SK-N-SH (cell line): Measurements from ENCODE around the gene AMELY. TPM values are rescaled to one million over a fixed set of nuclear protein-coding genes. Genes with fewer than 3 reads are reported as not detected.
"Not testable (repeated sequence)": the region's sequence is repeated elsewhere in the genome, so short reads cannot be mapped to it uniquely, and the experiment has no call there.

Experiments
- CTCF ChIA-PET: fragments of 300-600, 350-600 bp; formaldehyde crosslinking; extraction: SDS; loops from one replicate; lab custom pipeline; 2021; lab: Yijun Ruan, JAX
- POLR2A ChIA-PET: fragments of 350-600 bp; sonication (Branson Sonifier 250); formaldehyde crosslinking; extraction: SDS; loops from one replicate; lab custom pipeline; 2020; ENCODE audit warnings: antibody characterized with exemption, inconsistent platforms; lab: Yijun Ruan, JAX
- DNase-seq: peaks from one replicate; pipeline ENCODE4 v3.0.0; 2012
- H2AFZ ChIP-seq: fragments of 200-600 bp; sonication (generic); 2 replicates; pipeline ENCODE4 v1.8.1; 2016; ENCODE audit warnings: antibody characterized with exemption, mild to moderate bottlenecking, low read depth
- H3F3A ChIP-seq: fragments of 200-600 bp; sonication (generic); replicated peaks from 2 replicates; pipeline ENCODE3; 2016; ENCODE audit warnings: antibody characterized with exemption, mild to moderate bottlenecking; ENCODE audit not compliant: insufficient read depth
- H3K27ac ChIP-seq, 2 experiments: fragments of 200-500 bp in 1 of 2; fragments of 200-600 bp in 1 of 2; sonication (Bioruptor generic) in 1 of 2; sonication (generic), shearing (Covaris generic) in 1 of 2; 2 replicates each; pipeline versions ENCODE4 v1.5.1 to v1.6.1; 2014 to 2016; ENCODE audit warnings: low read depth in 2 of 2, inconsistent platforms in 1 of 2, low read length in 1 of 2, mild to moderate bottlenecking in 1 of 2, mixed read lengths in 1 of 2
- H3K27me3 ChIP-seq: fragments of 200-600 bp; sonication (generic), shearing (Covaris generic); 2 replicates; pipeline ENCODE4 v1.6.1; 2016; ENCODE audit warnings: mixed run types; ENCODE audit not compliant: insufficient read depth
- H3K36me3 ChIP-seq, 2 experiments: fragments of 200-500 bp in 1 of 2; fragments of 200-600 bp in 1 of 2; sonication (Bioruptor generic) in 1 of 2; sonication (generic) in 1 of 2; replicated peaks in 1 of 2; 2 replicates each; pipeline versions ENCODE3 to v1.5.1; 2014 to 2016; ENCODE audit warnings: low read length in 1 of 2, mild to moderate bottlenecking in 1 of 2; ENCODE audit not compliant: insufficient read depth in 2 of 2, control insufficient read depth in 1 of 2
- H3K4me1 ChIP-seq, 2 experiments: fragments of 200-500 bp in 1 of 2; fragments of 200-600 bp in 1 of 2; sonication (Bioruptor generic) in 1 of 2; sonication (generic), shearing (Covaris generic) in 1 of 2; 2 replicates each; pipeline versions ENCODE4 v1.5.1 to v1.6.1; 2014 to 2016; ENCODE audit warnings: low read depth in 1 of 2, low read length in 1 of 2, mixed run types in 1 of 2; ENCODE audit not compliant: insufficient read depth in 2 of 2, control insufficient read depth in 1 of 2
- H3K4me2 ChIP-seq: fragments of 200-600 bp; sonication (generic), shearing (Covaris generic); 2 replicates; pipeline ENCODE4 v1.6.1; 2017; ENCODE audit warnings: mixed run types
- H3K4me3 ChIP-seq, 2 experiments: fragments of 200-500 bp in 1 of 2; fragments of 200-600 bp in 1 of 2; sonication (Bioruptor generic) in 1 of 2; sonication (generic), shearing (Covaris generic) in 1 of 2; 2 replicates each; pipeline versions ENCODE4 v1.5.1 to v1.8.1; 2014 to 2016; ENCODE audit warnings: low read depth in 2 of 2, inconsistent platforms in 1 of 2, low read length in 1 of 2, mild to moderate bottlenecking in 1 of 2, mixed read lengths in 1 of 2, moderate library complexity in 1 of 2
- H3K79me2 ChIP-seq: fragments of 200-600 bp; sonication (generic); 2 replicates; pipeline ENCODE4 v1.8.1; 2017; ENCODE audit warnings: mild to moderate bottlenecking; ENCODE audit not compliant: insufficient read depth
- H3K9ac ChIP-seq: fragments of 200-600 bp; sonication (generic); 2 replicates; pipeline ENCODE4 v1.6.1; 2017; ENCODE audit warnings: mixed run types
- H3K9me2 ChIP-seq: fragments of 200-600 bp; sonication (generic); 2 replicates; pipeline ENCODE4 v1.6.1; 2017; ENCODE audit warnings: mixed run types
- H3K9me3 ChIP-seq: fragments of 200-600 bp; sonication (generic); 2 replicates; pipeline ENCODE4 v1.6.1; 2017; ENCODE audit warnings: mixed run types, mild to moderate bottlenecking, moderate library complexity
- H4K20me1 ChIP-seq: fragments of 200-600 bp; sonication (generic); 2 replicates; pipeline ENCODE4 v1.6.1; 2017; ENCODE audit warnings: mild to moderate bottlenecking, mixed run types; ENCODE audit not compliant: insufficient read depth
- CHD2 ChIP-seq: fragments of 150-350 bp; IDR thresholded peaks from 2 replicates; pipeline ENCODE4 v1.6.1; 2018; ENCODE audit warnings: low read length; ENCODE audit not compliant: partially characterized antibody
- ELF1 ChIP-seq: IDR thresholded peaks from 2 replicates; pipeline ENCODE4 v1.4.0; 2012
- EZH2phosphoT487 ChIP-seq: fragments of 200-600 bp; sonication (generic); IDR thresholded peaks from 2 replicates; pipeline ENCODE4 v1.6.1; 2017; ENCODE audit warnings: low read depth, mixed run types, mild to moderate bottlenecking, antibody characterized with exemption, moderate library complexity, borderline replicate concordance
- FOXJ3 ChIP-seq: sonication (generic); formaldehyde crosslinking; IDR thresholded peaks from 2 replicates; pipeline ENCODE4 v1.5.1; 2020; ENCODE audit warnings: mild to moderate bottlenecking, missing genetic modification reagents
- MXI1 ChIP-seq: IDR thresholded peaks from 2 replicates; pipeline ENCODE4 v1.6.1; 2012; ENCODE audit warnings: mild to moderate bottlenecking, low read depth, low read length, improper control_type of control experiment
- NFIC ChIP-seq: IDR thresholded peaks from 2 replicates; pipeline ENCODE4 v1.4.0; 2012; ENCODE audit warnings: borderline replicate concordance
- POLR2AphosphoS5 ChIP-seq: IDR thresholded peaks from 2 replicates; pipeline ENCODE4 v1.6.1; 2012; ENCODE audit warnings: low read depth, low read length
- SMC3 ChIP-seq: IDR thresholded peaks from 2 replicates; pipeline ENCODE4 v1.6.1; 2012; ENCODE audit warnings: low read depth, low read length, improper control_type of control experiment
- WGBS: methylation state at CpG from one replicate; pipeline ENCODE4 v1.1.6; 2017; ENCODE audit warnings: low lambda C conversion rate; 5-methylcytosine and 5-hydroxymethylcytosine counted together
- polyA plus RNA-seq, 3 experiments: library from polyadenylated mRNA; depleted of rRNA; stranded (reverse); fragments of >200 nt; gene quantifications; 2 replicates each; pipeline ENCODE4 v1.2.3, GENCODE V29; 2012
- TF ChIP-seq, protein P1 (sequence below): IDR thresholded peaks from 2 replicates; pipeline ENCODE4; 2012
- TF ChIP-seq, protein P2 (sequence below): IDR thresholded peaks from 2 replicates; pipeline ENCODE4 v1.4.0; 2012; ENCODE audit warnings: low read depth, borderline replicate concordance
- TF ChIP-seq, protein P3 (sequence below): IDR thresholded peaks from 2 replicates; pipeline ENCODE4 v1.6.1; 2012; ENCODE audit warnings: mild to moderate bottlenecking, low read depth, low read length, moderate library complexity

AMELY gene
- polyA plus RNA-seq, 1 of the 3 experiments (the other 2 are of a cell fraction): not detected

DNA sequence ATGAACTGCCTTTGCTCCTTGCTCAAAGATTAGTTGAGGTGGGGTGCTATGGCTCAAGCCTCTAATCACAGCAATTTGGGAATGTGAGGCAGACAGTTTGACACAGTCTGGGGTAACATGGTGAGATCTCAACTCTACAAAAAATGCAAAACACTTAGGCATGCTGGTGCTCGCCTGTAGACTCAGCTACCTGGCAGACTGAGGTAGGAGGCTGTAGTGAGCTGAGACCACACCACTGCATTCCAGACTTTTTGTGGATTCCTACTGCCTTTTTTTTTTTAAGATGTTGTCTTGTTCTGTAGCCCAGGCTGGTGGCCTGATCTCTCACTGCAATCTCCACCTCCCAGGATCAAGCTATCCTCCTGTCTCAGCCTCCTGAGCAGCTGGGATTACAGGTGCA, 4.0 kb downstream of the AMELY start:
- H4K20me1 ChIP-seq: no peaks in the 10 kb centered on the region
- H3K27me3 ChIP-seq: no peaks in the 10 kb centered on the region
- no peaks in the 10 kb centered on the region for H3F3A ChIP-seq
- ChIA-PET POLR2A (no interaction called here), CTCF (no interaction called here)
- TF ChIP-seq, protein P1, sequence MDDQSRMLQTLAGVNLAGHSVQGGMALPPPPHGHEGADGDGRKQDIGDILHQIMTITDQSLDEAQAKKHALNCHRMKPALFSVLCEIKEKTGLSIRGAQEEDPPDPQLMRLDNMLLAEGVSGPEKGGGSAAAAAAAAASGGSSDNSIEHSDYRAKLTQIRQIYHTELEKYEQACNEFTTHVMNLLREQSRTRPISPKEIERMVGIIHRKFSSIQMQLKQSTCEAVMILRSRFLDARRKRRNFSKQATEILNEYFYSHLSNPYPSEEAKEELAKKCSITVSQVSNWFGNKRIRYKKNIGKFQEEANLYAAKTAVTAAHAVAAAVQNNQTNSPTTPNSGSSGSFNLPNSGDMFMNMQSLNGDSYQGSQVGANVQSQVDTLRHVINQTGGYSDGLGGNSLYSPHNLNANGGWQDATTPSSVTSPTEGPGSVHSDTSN: no peak
- TF ChIP-seq, protein P2, sequence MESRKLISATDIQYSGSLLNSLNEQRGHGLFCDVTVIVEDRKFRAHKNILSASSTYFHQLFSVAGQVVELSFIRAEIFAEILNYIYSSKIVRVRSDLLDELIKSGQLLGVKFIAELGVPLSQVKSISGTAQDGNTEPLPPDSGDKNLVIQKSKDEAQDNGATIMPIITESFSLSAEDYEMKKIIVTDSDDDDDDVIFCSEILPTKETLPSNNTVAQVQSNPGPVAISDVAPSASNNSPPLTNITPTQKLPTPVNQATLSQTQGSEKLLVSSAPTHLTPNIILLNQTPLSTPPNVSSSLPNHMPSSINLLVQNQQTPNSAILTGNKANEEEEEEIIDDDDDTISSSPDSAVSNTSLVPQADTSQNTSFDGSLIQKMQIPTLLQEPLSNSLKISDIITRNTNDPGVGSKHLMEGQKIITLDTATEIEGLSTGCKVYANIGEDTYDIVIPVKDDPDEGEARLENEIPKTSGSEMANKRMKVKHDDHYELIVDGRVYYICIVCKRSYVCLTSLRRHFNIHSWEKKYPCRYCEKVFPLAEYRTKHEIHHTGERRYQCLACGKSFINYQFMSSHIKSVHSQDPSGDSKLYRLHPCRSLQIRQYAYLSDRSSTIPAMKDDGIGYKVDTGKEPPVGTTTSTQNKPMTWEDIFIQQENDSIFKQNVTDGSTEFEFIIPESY: no peak
- no CpG with 5 or more reads among the region's 1 CpG for WGBS
- no peak overlapping the region for H2AFZ ChIP-seq
- no peaks in the 10 kb centered on the region for H3K36me3 ChIP-seq
- no peak overlapping the region for H3K4me2 ChIP-seq
- DNase-seq: no peak
- H3K9me2 ChIP-seq: no peaks in the 10 kb centered on the region
- no peaks in the 10 kb centered on the region for H3K9me3 ChIP-seq
- H3K4me3 ChIP-seq: no peak overlapping the region
- H3K79me2 ChIP-seq: no peaks in the 10 kb centered on the region
- H3K27ac ChIP-seq: no peak overlapping the region
- no peaks in the 10 kb centered on the region for H3K4me1 ChIP-seq
- H3K9ac ChIP-seq: no peak overlapping the region

DNA sequence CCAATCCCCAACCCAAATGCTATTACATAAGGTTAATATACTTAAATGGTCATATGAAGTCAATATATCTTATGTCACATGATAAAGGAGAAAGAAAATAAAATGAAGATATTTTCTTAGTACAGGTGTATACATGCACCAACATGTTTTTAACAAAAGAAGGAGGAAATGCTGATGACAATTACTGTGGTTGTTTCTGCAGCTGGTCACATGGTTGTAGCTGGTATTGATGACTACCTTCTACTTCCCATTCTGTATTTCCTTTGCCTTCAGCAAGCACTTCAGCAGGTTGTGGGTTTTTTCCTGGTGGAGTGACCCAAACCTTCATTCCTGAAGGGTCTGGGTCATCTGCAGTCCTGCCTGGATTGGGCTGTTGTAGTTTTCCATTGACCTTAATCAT, 9.4 kb downstream of the AMELY start:
- POLR2A ChIA-PET: not testable (repeated sequence)

DNA sequence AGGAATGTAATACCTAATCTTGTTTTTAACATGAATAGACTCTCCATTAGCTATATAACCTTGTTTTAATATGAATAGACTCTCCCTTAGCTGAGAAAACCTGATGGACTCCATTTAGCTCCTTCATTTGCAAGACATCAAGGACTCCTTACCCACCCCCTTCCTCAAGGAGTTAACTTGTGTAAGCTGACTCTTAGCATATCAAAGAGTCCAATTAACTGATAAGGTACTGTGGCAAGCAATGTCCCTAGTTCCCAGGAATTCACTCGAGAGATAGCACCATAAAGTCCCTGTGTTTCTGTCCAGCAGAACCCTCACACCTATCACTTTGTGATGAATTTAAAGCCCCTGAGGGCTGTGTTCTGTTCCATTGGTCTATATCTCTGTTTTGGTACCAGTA, 16.3 kb downstream of the AMELY start:
- no peaks in the 10 kb centered on the region for H3K9me3 ChIP-seq
- no peak overlapping the region for H3K4me2 ChIP-seq
- no peaks in the 10 kb centered on the region for H4K20me1 ChIP-seq
- H3K9ac ChIP-seq: no peak overlapping the region
- H3K4me3 ChIP-seq: no peak overlapping the region
- H3K27me3 ChIP-seq: no peaks in the 10 kb centered on the region
- H3F3A ChIP-seq: no peaks in the 10 kb centered on the region
- no peak overlapping the region for H2AFZ ChIP-seq
- no CpG with 5 or more reads among the region's 1 CpG for WGBS
- POLR2A ChIA-PET: no interaction called here
- CTCF ChIA-PET: no interaction called here
- no peak overlapping the region for H3K27ac ChIP-seq
- DNase-seq: no peak
- no peaks in the 10 kb centered on the region for H3K36me3 ChIP-seq
- no peaks in the 10 kb centered on the region for H3K79me2 ChIP-seq
- no peaks in the 10 kb centered on the region for H3K9me2 ChIP-seq
- H3K4me1 ChIP-seq: no peaks in the 10 kb centered on the region
- TF ChIP-seq MXI1: no peak
- TF ChIP-seq, protein P1: no peak
- TF ChIP-seq CHD2: no peak
- TF ChIP-seq SMC3: no peak
- TF ChIP-seq, protein P3, sequence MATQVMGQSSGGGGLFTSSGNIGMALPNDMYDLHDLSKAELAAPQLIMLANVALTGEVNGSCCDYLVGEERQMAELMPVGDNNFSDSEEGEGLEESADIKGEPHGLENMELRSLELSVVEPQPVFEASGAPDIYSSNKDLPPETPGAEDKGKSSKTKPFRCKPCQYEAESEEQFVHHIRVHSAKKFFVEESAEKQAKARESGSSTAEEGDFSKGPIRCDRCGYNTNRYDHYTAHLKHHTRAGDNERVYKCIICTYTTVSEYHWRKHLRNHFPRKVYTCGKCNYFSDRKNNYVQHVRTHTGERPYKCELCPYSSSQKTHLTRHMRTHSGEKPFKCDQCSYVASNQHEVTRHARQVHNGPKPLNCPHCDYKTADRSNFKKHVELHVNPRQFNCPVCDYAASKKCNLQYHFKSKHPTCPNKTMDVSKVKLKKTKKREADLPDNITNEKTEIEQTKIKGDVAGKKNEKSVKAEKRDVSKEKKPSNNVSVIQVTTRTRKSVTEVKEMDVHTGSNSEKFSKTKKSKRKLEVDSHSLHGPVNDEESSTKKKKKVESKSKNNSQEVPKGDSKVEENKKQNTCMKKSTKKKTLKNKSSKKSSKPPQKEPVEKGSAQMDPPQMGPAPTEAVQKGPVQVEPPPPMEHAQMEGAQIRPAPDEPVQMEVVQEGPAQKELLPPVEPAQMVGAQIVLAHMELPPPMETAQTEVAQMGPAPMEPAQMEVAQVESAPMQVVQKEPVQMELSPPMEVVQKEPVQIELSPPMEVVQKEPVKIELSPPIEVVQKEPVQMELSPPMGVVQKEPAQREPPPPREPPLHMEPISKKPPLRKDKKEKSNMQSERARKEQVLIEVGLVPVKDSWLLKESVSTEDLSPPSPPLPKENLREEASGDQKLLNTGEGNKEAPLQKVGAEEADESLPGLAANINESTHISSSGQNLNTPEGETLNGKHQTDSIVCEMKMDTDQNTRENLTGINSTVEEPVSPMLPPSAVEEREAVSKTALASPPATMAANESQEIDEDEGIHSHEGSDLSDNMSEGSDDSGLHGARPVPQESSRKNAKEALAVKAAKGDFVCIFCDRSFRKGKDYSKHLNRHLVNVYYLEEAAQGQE: no peak
- no peak for TF ChIP-seq ELF1
- no peak for TF ChIP-seq FOXJ3 (CRISPR knock-in tag)
- no peak for TF ChIP-seq EZH2phosphoT487
- no peak for TF ChIP-seq POLR2AphosphoS5
- no peak for TF ChIP-seq NFIC
- TF ChIP-seq, protein P2: no peak

More for the DNA sequence above, 9.4 kb downstream of the AMELY start:
- H3K9me3 ChIP-seq, H3K4me3 ChIP-seq, H3K36me3 ChIP-seq, H3K9me2 ChIP-seq, H3K27me3 ChIP-seq, H3K79me2 ChIP-seq, H3K4me1 ChIP-seq, H2AFZ ChIP-seq, CTCF ChIA-PET, DNase-seq, H3K9ac ChIP-seq, H3K4me2 ChIP-seq, H3K27ac ChIP-seq, H4K20me1 ChIP-seq, H3F3A ChIP-seq: not testable (repeated sequence)
